ENCODE data around the gene COL15A1.

- TF ChIP-seq SP2 (CRISPR knock-in tag; IDR thresholded peaks at IDR 0.05) (no peak), ZBED4 (CRISPR knock-in tag; IDR thresholded peaks at IDR 0.05; ENCODE audit: borderline replicate concordance) (no peak), POLR2A (IDR thresholded peaks at IDR 0.05; ENCODE audit: insufficient read depth in 1 of 2, low read depth in 2 of 2, low read length in 2 of 2) (no peak), ZNF83 (CRISPR knock-in tag; IDR thresholded peaks at IDR 0.05; ENCODE audit: borderline replicate concordance) (no peak), GABPA (IDR thresholded peaks at IDR 0.05; ENCODE audit: low read depth, low read length) (no peak), GABPA (CRISPR knock-in tag; IDR thresholded peaks at IDR 0.05; ENCODE audit: low read depth) (no peak)
- TF ChIP-seq, protein P1, sequence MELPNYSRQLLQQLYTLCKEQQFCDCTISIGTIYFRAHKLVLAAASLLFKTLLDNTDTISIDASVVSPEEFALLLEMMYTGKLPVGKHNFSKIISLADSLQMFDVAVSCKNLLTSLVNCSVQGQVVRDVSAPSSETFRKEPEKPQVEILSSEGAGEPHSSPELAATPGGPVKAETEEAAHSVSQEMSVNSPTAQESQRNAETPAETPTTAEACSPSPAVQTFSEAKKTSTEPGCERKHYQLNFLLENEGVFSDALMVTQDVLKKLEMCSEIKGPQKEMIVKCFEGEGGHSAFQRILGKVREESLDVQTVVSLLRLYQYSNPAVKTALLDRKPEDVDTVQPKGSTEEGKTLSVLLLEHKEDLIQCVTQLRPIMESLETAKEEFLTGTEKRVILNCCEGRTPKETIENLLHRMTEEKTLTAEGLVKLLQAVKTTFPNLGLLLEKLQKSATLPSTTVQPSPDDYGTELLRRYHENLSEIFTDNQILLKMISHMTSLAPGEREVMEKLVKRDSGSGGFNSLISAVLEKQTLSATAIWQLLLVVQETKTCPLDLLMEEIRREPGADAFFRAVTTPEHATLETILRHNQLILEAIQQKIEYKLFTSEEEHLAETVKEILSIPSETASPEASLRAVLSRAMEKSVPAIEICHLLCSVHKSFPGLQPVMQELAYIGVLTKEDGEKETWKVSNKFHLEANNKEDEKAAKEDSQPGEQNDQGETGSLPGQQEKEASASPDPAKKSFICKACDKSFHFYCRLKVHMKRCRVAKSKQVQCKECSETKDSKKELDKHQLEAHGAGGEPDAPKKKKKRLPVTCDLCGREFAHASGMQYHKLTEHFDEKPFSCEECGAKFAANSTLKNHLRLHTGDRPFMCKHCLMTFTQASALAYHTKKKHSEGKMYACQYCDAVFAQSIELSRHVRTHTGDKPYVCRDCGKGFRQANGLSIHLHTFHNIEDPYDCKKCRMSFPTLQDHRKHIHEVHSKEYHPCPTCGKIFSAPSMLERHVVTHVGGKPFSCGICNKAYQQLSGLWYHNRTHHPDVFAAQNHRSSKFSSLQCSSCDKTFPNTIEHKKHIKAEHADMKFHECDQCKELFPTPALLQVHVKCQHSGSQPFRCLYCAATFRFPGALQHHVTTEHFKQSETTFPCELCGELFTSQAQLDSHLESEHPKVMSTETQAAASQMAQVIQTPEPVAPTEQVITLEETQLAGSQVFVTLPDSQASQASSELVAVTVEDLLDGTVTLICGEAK (IDR thresholded peaks at IDR 0.05) = no peak
- TF ChIP-seq, protein P1 (CRISPR knock-in tag; IDR thresholded peaks at IDR 0.05) = no peak
Measured at GRCh38 chr9:98964201-98964600, 20.5 kb downstream of the COL15A1 start.
